HG03045 (cell line): ENCODE data around the gene SGCA.
A peak's percentile ranks its signal among the peaks of the same experiment; 100 is the strongest.

Source experiments
- ATAC-seq: cut with Tn5 transposase; IDR thresholded peaks from one replicate; pipeline ENCODE4 v1.9.1; 2021; ENCODE audit warnings: mild to moderate bottlenecking, moderate library complexity; ENCODE audit not compliant: unreplicated experiment

The SGCA gene

GRCh38 chr17:50192618-50193291 is 26.9 kb downstream of the SGCA start:
- ATAC-seq, result no peak

DNA sequence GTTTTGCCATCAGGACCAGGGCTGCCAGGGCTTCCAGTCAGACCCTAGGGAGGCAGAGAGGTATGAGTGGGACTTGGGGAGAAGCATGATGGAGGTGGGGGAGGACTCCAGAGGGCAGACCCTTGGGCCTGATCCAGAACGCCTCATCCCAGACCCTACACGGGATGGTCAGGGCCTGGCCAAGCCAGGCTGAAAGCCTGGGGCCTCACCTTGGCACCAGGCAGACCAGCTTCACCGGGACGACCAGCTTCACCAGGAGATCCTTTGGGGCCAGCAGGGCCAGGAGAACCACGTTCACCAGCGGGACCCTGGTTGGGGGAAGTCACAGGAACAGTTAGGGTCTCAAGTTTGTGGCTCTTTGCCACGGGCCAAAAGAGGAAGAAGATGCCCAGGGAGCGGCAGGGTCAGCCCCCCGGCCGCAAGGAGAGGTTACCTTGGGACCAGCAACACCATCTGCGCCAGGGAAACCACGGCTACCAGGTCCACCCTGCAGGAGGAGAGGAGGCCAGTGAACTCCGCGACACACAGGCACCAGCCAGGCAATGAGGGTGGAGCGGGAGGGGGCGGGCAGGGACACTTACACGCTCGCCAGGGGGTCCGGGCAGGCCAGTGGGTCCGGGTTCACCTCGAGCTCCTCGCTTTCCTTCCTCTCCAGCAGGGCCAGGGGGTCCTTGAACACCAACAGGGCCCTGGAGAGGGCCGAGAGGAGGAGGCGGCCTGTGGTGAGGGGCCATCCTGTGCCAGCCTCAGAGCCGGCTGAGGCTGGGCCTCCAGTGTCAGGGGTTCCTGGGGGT is 28.5 kb downstream of the SGCA start:
- no peak for ATAC-seq

GRCh38 chr17:50194934-50195865 is 29.4 kb downstream of the SGCA start:
- no peak for ATAC-seq

DNA sequence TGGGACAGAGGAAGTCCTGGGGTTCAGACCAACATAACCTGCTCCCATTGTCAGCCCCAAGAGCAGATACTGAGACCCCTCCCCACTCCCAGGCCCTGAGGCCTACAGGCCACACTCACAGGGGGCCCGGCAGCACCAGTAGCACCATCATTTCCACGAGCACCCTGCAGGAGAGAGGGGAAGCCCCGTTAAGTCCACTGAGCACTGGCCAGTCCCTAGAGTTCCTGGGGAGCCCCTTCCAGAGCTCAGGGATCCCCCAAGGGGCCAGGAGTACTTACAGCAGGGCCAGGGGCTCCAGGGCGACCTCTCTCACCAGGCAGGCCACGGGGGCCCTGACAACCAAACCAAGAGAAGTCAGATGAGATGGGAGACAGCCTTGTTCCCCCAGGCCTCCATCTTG is 30.2 kb downstream of the SGCA start:
- no peak for ATAC-seq

DNA sequence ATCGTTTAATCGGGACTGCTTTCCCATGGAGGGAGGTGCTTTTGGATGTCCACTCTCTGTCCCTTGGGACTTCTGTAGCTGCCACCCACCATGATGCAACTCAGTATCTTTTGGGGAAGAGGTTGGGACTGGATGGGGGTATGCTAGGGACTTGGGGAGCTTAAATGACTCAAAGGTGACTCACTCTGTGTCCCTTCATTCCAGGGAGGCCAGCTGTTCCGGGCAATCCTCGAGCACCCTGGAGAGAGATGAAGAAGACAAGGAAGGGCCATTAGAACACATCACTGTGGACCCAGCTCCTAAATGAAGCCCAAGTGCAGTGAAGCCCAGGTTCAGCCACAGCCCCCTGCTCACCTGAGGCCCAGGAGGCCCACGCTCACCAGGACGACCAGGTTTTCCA is 31.0 kb downstream of the SGCA start:
- ATAC-seq, result no peak

DNA sequence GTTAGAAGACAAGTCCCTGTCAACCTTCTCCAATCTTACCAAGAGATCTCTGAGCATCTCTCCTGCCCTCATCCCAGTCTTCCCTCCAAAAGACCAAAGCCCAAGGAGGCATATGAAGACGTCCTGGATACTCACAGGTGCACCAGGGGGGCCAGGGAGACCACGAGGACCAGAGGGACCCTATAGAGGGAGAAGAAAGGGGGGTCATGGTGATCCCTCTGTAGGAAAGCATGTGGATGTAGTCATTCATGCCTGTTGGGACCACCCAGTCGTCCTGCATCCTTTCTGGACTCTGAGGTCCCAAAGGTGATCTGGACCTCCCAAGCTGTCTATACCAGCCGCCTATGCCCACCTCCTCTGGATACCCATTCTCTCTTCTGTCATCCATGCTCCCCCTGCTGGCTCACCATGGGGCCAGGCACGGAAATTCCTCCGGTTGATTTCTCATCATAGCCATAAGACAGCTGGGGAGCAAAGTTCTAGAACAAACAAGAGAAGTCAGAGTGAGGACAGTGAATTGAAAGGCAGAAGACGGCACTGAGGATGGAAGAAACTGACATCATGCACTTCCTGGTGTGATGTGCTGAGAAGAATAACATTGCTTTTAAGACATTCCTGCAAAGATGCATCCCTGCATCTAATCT is 32.3 kb downstream of the SGCA start:
- ATAC-seq, result no peak

DNA sequence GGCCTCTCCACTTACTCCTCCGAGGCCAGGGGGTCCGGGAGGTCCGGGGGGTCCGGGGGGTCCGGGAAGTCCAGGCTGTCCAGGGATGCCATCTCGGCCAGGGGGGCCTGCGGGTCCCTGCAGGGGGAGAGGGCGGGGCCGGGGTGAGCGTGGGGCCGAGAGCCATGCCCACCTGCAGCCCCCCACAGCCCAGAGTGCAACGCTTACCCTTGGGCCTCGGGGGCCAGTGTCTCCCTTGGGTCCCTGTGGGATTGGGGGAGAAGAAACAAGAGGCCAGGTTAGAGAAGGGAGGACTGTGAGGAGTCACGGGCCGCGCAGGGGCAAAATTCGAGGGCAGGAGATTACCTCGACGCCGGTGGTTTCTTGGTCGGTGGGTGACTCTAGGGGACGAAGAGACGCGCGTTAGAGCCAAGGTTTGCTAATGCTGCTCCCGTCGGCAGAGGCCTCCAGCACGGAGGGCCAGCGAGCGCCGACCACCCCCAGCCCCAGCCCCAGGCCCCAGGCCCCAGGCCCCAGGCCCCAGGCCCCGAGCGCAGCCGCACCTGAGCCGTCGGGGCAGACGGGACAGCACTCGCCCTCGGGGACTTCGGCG is 33.5 kb downstream of the SGCA start:
- no peak for ATAC-seq

- ATAC-seq, result peak; percentile 35
These were observed 34.1 kb downstream of the SGCA start for GRCh38 chr17:50199803-50200456.

GRCh38 chr17:50200457-50201275 is 34.9 kb downstream of the SGCA start:
- peak; percentile 56 for ATAC-seq

DNA sequence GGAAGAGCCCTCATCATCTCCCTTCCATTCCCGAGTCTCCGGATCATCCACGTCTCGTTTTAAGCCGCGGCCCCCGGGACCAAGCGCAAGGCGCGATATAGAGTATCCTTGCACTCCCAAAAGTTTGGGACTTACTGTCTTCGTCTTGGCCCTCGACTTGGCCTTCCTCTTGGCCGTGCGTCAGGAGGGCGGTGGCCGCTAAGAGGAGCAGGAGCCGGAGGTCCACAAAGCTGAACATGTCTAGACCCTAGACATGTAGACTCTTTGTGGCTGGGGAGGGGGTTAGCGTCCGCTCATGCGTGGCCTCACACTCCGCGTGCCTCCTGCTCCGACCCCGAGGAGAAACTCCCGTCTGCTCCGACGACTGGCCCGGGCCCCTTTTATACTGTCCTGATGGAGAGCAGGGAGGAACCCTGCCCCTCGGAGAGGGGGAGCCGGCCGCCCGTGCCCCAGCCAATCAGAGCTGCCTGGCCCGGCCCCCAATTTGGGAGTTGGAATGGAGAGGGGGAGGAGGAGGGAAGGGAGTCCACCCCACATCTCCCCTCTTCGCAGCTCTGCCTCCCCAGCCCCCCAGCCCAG is 35.6 kb downstream of the SGCA start, which contains the start of gene COL1A1:
Gene COL1A1 (minus strand): TSS at position 356 of the 579 bp plus-strand sequence. CDS start 118 bp downstream, at position 238.
- no peak for ATAC-seq

- ATAC-seq, result no peak
These were observed 37.3 kb downstream of the SGCA start for GRCh38 chr17:50203086-50203485.

- ATAC-seq, result no peak
These were observed 38.0 kb downstream of the SGCA start for GRCh38 chr17:50203604-50204345.

DNA sequence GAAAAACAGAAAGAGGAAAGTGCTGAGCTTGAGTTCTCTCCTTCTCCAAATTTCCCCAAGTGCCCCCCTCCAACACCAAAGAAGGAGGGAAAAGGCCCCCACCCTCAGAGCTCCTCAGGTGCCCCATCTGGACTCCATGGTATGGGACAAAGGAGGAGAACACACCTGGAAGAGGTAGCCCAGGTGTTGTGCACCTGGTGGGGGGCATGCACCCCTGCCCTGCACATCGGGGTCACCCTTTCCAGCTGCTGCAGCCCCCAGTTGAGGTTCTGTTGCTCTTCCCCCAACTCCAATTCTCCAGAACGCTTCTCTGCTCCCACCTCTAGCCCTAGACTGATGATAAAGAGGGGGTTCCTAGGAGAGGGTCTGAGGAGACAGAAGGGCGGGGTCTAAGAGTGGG is 38.6 kb downstream of the SGCA start:
- ATAC-seq, result no peak

DNA sequence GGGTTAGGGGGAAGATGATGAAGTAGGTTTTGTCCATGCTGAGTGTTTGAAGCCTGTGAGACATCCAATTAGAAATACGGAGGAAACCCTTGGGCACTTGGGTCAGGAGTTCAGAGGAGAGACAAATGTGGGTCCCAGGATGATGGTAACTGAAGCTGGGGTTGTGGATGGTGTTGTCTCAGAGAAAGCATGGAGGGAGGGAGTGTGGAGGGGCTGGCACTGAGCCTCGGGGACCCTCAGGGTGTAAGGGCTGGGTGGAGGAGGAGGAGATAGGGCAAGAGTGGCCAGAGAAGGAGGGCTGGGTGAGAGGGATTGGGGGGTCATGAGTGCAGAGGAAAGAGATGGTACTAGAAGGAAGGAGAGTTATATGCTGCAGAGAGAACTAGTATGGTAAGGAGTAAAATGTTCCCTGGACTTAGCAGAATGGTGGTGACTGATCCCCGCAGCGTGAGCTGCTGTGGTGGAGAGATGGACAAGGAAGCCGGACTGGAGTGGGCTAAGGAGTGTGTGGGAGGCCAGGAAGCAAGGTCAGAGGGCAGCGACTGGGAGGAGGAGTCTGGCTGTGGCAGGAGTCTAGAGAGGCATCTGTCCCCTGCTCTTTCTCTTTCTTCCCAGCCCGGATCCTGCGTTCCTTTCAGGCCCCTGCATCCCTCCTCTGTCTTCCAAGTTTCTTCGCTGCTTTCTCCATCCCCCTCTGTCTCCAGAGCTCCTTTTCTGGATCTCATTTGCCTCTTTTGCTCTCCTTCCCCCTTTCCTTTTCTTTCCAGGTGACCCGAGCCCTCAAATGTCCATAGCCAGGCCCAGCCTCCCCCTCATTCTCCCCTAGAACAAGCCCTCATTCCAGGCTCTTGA is 39.5 kb downstream of the SGCA start:
- ATAC-seq, result no peak

DNA sequence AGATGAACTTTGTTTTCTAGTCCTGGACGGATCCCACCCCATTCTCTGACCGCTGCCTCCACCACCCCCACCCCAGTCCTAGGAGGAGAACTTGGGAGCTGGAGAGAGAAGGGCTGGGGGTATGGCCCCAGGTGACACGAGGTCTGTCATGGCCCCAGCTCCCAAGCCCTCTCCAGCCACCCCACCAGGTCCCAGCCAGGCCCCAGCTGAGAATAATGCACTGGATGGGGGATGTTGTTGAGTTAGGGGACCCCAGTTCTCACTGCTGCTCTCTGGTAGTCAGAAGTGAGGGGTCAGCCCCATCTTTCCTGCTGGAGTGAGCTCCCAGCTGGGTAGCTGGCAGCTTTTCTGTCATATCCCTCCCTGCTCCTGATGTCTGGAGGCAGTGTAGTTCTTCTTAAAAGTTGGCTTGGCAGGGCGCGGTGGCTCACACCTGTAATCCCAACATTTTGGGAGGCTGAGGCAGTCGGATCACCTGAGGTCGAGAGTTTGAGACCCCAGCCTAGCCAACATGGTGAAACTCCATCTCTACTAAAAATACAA is 40.2 kb downstream of the SGCA start:
- ATAC-seq, result no peak

DNA sequence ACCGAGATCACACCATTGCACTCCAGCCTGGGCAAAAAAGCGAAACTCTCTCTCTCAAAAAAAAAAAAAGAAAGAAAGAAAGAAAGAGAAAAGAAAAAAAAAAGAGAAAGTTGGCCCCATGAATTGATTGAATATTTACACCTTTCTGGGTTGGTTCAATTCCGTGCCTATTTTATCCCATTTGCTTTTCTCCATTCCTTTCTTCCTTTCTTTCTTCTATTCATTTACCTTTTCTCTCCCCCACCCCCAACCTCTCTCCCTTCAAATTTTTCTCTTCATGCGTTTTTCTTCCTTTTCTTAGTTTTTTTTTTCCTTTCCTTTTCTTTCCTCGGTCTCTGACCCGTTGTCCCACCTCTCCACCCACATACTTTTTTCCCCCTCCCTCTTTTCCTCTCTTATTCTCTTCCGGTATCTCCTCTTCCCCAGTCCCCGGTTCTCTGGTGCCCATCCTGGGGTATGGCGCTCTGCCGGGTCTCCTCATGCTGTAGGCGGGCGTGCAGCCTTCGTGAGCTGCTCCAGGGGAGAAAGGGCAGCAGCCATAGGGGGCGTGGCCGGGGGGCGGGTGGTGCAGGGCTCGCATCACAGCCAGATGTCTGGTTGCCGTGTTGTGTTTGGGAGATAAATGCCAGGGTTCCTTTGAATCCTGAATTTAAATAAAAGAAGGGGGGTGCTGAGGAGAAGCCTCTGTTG is 40.9 kb downstream of the SGCA start:
- no peak for ATAC-seq
